ENCODE results near the gene TCF4. TPM values are rescaled to one million over a fixed set of nuclear protein-coding genes. Genes with fewer than 3 reads are reported as not detected.

TCF4 gene
- polyA plus RNA-seq (2011; rRNA removed) (41.4 and 47.3 TPM in 2 replicates), polyA minus RNA-seq (2011; rRNA and poly(A)+ RNA removed) (144 and 155 TPM in 2 replicates)

- Histone ChIP-seq H3K27me3 (ENCODE audit: control insufficient read depth, insufficient read depth, low read length) (no peaks in the 10 kb centered on the region), H3K4me3 (ENCODE audit: low read depth, low read length) (peak within 1 kb of the TSS; percentile 64), H3K27ac (ENCODE audit: low read depth, low read length) (peak within 1 kb of the TSS; percentile 58), H3K9me3 (ENCODE audit: control insufficient read depth, insufficient read depth, low read length) (no peaks in the 10 kb centered on the region)
- TF ChIP-seq CTCF (IDR thresholded peaks at IDR 0.05; ENCODE audit: low read depth, low read length) = no peak
- ChIA-PET CTCF (interaction anchor here (1.0 kb wide), 1 partner anchor 354 kb away, joined by 3 read pairs; no protein-coding TSS in a partner anchor), POLR2A (no interaction called here)
- DNase-seq (ENCODE audit: low read depth, low spot score) = no peak
Measured at GRCh38 chr18:55588111-55588869, at the start of gene TCF4. TSS of gene TCF4 (minus strand) at chr18:55588192. CDS start at chr18:55587116, 1,076 bp downstream.

- CTCF ChIA-PET = interaction anchor here (1.0 kb wide), 1 partner anchor 12 kb away, joined by 3 read pairs; no protein-coding TSS in a partner anchor
- POLR2A ChIA-PET = no interaction called here
- no peak overlapping the region for H3K4me3 ChIP-seq (ENCODE audit: low read depth, low read length)
- H3K27me3 ChIP-seq (ENCODE audit: control insufficient read depth, insufficient read depth, low read length) = no peaks in the 10 kb centered on the region
- H3K9me3 ChIP-seq (ENCODE audit: control insufficient read depth, insufficient read depth, low read length) = no peaks in the 10 kb centered on the region
- DNase-seq (ENCODE audit: low read depth, low spot score) = no peak
- H3K27ac ChIP-seq (ENCODE audit: low read depth, low read length) = no peak overlapping the region
- no peak for TF ChIP-seq CTCF (IDR thresholded peaks at IDR 0.05; ENCODE audit: low read depth, low read length)
Measured at GRCh38 chr18:55637204-55637603, 49.2 kb upstream of the TCF4 start.

GRCh38 chr18:55635439-55635838 is 47.4 kb upstream of the TCF4 start:
- H3K27me3 ChIP-seq (ENCODE audit: control insufficient read depth, insufficient read depth, low read length) = no peaks in the 10 kb centered on the region
- TF ChIP-seq CTCF (IDR thresholded peaks at IDR 0.05; ENCODE audit: low read depth, low read length) = no peak
- H3K27ac ChIP-seq (ENCODE audit: low read depth, low read length) = no peak overlapping the region
- POLR2A ChIA-PET = no interaction called here
- DNase-seq (ENCODE audit: low read depth, low spot score) = no peak
- CTCF ChIA-PET = no interaction called here
- no peak overlapping the region for H3K4me3 ChIP-seq (ENCODE audit: low read depth, low read length)
- no peaks in the 10 kb centered on the region; the same call in 1 of the 2 replicates for H3K9me3 ChIP-seq (ENCODE audit: control insufficient read depth, insufficient read depth, low read length)

GRCh38 chr18:55634545-55634944 is 46.6 kb upstream of the TCF4 start:
- Histone ChIP-seq H3K4me3 (ENCODE audit: low read depth, low read length) (no peak overlapping the region), H3K27me3 (ENCODE audit: control insufficient read depth, insufficient read depth, low read length) (no peaks in the 10 kb centered on the region), H3K27ac (ENCODE audit: low read depth, low read length) (no peak overlapping the region), H3K9me3 (ENCODE audit: control insufficient read depth, insufficient read depth, low read length) (no peaks in the 10 kb centered on the region; the same call in 1 of the 2 replicates)
- DNase-seq (ENCODE audit: low read depth, low spot score) = peak; percentile 32
- CTCF ChIA-PET = no interaction called here
- POLR2A ChIA-PET = no interaction called here
- no peak for TF ChIP-seq CTCF (IDR thresholded peaks at IDR 0.05; ENCODE audit: low read depth, low read length)

GRCh38 chr18:55633032-55633431 is 45.0 kb upstream of the TCF4 start:
- H3K27me3 ChIP-seq (ENCODE audit: control insufficient read depth, insufficient read depth, low read length) = no peaks in the 10 kb centered on the region
- H3K9me3 ChIP-seq (ENCODE audit: control insufficient read depth, insufficient read depth, low read length) = no peaks in the 10 kb centered on the region; the same call in 1 of the 2 replicates
- no peak for DNase-seq (ENCODE audit: low read depth, low spot score)
- POLR2A ChIA-PET = no interaction called here
- H3K27ac ChIP-seq (ENCODE audit: low read depth, low read length) = no peak overlapping the region
- no peak overlapping the region for H3K4me3 ChIP-seq (ENCODE audit: low read depth, low read length)
- CTCF ChIA-PET = no interaction called here
- TF ChIP-seq CTCF (IDR thresholded peaks at IDR 0.05; ENCODE audit: low read depth, low read length) = no peak

Measured in AG04450 (cell line).